Measurements from ENCODE around the gene OPTN. TPM values are rescaled to one million over a fixed set of nuclear protein-coding genes. Genes with fewer than 3 reads are reported as not detected.

Gene OPTN
- total and polyA plus RNA-seq, 2 of the 8 experiments (the other 6 are each of a cell fraction or from before 2014, with no cell fraction given) = 4.8 to 20.1 TPM

GRCh38 chr10:13139150-13139549 lies 39.2 kb downstream of the OPTN start:
- Histone ChIP-seq H3K56ac (replicated peaks; ENCODE audit: insufficient read length, low read depth, low read length) (no peak overlapping the region), H4K5ac (ENCODE audit: insufficient read length, low read depth, low read length) (no peak overlapping the region), H3K27me3 (replicated peaks in 1 of 4; ENCODE audit: control insufficient read depth in 3 of 4, extremely low read depth in 1 of 4, insufficient read depth in 3 of 4, low read length in 3 of 4) (no peaks in the 10 kb centered on the region), H3K14ac (ENCODE audit: insufficient read length) (no peak overlapping the region), H3K4me2 (ENCODE audit: insufficient read depth in 1 of 2, low read depth in 2 of 2, low read length in 2 of 2) (no peak overlapping the region; a peak in 1 of 4 replicates), H4K20me1 (replicated peaks in 1 of 2; ENCODE audit: control insufficient read depth in 1 of 2, insufficient read depth in 2 of 2, low read length in 2 of 2) (no peaks in the 10 kb centered on the region), H3K9me3 (ENCODE audit: insufficient read depth in 2 of 2, low read depth in 1 of 2, low read length in 1 of 2) (no peaks in the 10 kb centered on the region), H2BK15ac (ENCODE audit: low read length) (no peak overlapping the region), H2BK120ac (replicated peaks; ENCODE audit: low read depth, low read length) (no peak overlapping the region), H3K4ac (replicated peaks; ENCODE audit: insufficient read length, low read depth, low read length) (no peak overlapping the region), H3K27ac (ENCODE audit: low read depth, low read length) (no peak overlapping the region), H3K23me2 (ENCODE audit: low read depth, low read length) (no peaks in the 10 kb centered on the region), H2AK5ac (ENCODE audit: low read depth, low read length) (no peak overlapping the region), H3K36me3 (ENCODE audit: control insufficient read depth in 2 of 4, insufficient read depth in 4 of 4, low read length in 3 of 4) (peaks cover 0 to 14% (median 6%) of the 10 kb centered on the region in 4 experiments; a peak in 5 of 8 replicates), H2BK5ac (ENCODE audit: low read depth, low read length) (no peak overlapping the region), H3K9ac (replicated peaks in 1 of 4; ENCODE audit: extremely low read depth in 1 of 4, low read depth in 3 of 4, low read length in 3 of 4) (no peak overlapping the region), H4K8ac (ENCODE audit: extremely low read depth, insufficient read depth, low read length) (no peak overlapping the region), H2BK20ac (ENCODE audit: low read length) (no peak overlapping the region), H2AFZ (ENCODE audit: low read length) (no peak overlapping the region), H3K23ac (ENCODE audit: insufficient read length) (no peak overlapping the region), H3K4me1 (replicated peaks in 1 of 4; ENCODE audit: control insufficient read depth in 3 of 4, insufficient read depth in 4 of 4, low read length in 3 of 4) (peaks cover 0 to 8% (median 2%) of the 10 kb centered on the region in 4 experiments; a peak in 3 of 7 replicates), H3K79me2 (ENCODE audit: control insufficient read depth in 1 of 2, insufficient read depth in 2 of 2, low read length in 2 of 2) (no peaks in the 10 kb centered on the region), H3K79me1 (ENCODE audit: low read depth, low read length) (no peaks in the 10 kb centered on the region), H3K4me3 (ENCODE audit: extremely low read depth in 1 of 4, insufficient read depth in 2 of 4, low read depth in 3 of 4, low read length in 4 of 4) (no peak overlapping the region), H3K18ac (ENCODE audit: extremely low read depth, low read length) (no peak overlapping the region), H2BK12ac (ENCODE audit: low read depth, low read length) (no peak overlapping the region), H4K91ac (replicated peaks; ENCODE audit: insufficient read length, low read length) (no peak overlapping the region)
- POLR2A ChIA-PET (ENCODE audit: partially characterized antibody) = interaction anchor here (1.2 kb wide), 1 partner anchor 28 kb away, joined by 3 read pairs; no protein-coding TSS in a partner anchor
- 44% methylated on average over 6 of the region's 7 CpGs; no CpG with 5 or more reads in 1 of the 2 experiments for WGBS, 2 experiments (ENCODE audit: extremely low coverage in 1 of 2, insufficient coverage in 1 of 2, insufficient read length in 1 of 2, insufficient replicate concordance in 2 of 2, low coverage in 1 of 2, low lambda C conversion rate in 2 of 2, missing lambda C conversion rate in 1 of 2)
- CTCF ChIA-PET (ENCODE audit: partially characterized antibody) = interaction anchor here (1.3 kb wide), 1 partner anchor 9 kb away, joined by 4 read pairs; no protein-coding TSS in a partner anchor
- DNase-seq (ENCODE audit: low read depth in 1 of 2, low spot score in 2 of 2) (no peak), FAIRE-seq (no peak)
- TF ChIP-seq MAX (IDR thresholded peaks at IDR 0.05) = peak; percentile 67
- no peak for TF ChIP-seq JUND (IDR thresholded peaks at IDR 0.05; ENCODE audit: low read length)

Data from H1 (cell line).